SK-N-SH (cell line): ENCODE results near the gene MAP7D2. TPM values are rescaled to one million over a fixed set of nuclear protein-coding genes. Genes with fewer than 3 reads are reported as not detected.

Source experiments
- CTCF ChIA-PET: fragments of 300-600, 350-600 bp; formaldehyde crosslinking; extraction: SDS; loops from one replicate; lab custom pipeline; 2021; lab: Yijun Ruan, JAX
- POLR2A ChIA-PET: fragments of 350-600 bp; sonication (Branson Sonifier 250); formaldehyde crosslinking; extraction: SDS; loops from one replicate; lab custom pipeline; 2020; ENCODE audit warnings: antibody characterized with exemption, inconsistent platforms; lab: Yijun Ruan, JAX
- DNase-seq: peaks from one replicate; pipeline ENCODE4 v3.0.0; 2012
- H2AFZ ChIP-seq: fragments of 200-600 bp; sonication (generic); 2 replicates; pipeline ENCODE4 v1.8.1; 2016; ENCODE audit warnings: antibody characterized with exemption, mild to moderate bottlenecking, low read depth
- H3F3A ChIP-seq: fragments of 200-600 bp; sonication (generic); replicated peaks from 2 replicates; pipeline ENCODE3; 2016; ENCODE audit warnings: antibody characterized with exemption, mild to moderate bottlenecking; ENCODE audit not compliant: insufficient read depth
- H3K27ac ChIP-seq, 2 experiments: fragments of 200-500 bp in 1 of 2; fragments of 200-600 bp in 1 of 2; sonication (Bioruptor generic) in 1 of 2; sonication (generic), shearing (Covaris generic) in 1 of 2; 2 replicates each; pipeline versions ENCODE4 v1.5.1 to v1.6.1; 2014 to 2016; ENCODE audit warnings: low read depth in 2 of 2, inconsistent platforms in 1 of 2, low read length in 1 of 2, mild to moderate bottlenecking in 1 of 2, mixed read lengths in 1 of 2
- H3K27me3 ChIP-seq: fragments of 200-600 bp; sonication (generic), shearing (Covaris generic); 2 replicates; pipeline ENCODE4 v1.6.1; 2016; ENCODE audit warnings: mixed run types; ENCODE audit not compliant: insufficient read depth
- H3K36me3 ChIP-seq, 2 experiments: fragments of 200-500 bp in 1 of 2; fragments of 200-600 bp in 1 of 2; sonication (Bioruptor generic) in 1 of 2; sonication (generic) in 1 of 2; replicated peaks in 1 of 2; 2 replicates each; pipeline versions ENCODE3 to v1.5.1; 2014 to 2016; ENCODE audit warnings: low read length in 1 of 2, mild to moderate bottlenecking in 1 of 2; ENCODE audit not compliant: insufficient read depth in 2 of 2, control insufficient read depth in 1 of 2
- H3K4me1 ChIP-seq, 2 experiments: fragments of 200-500 bp in 1 of 2; fragments of 200-600 bp in 1 of 2; sonication (Bioruptor generic) in 1 of 2; sonication (generic), shearing (Covaris generic) in 1 of 2; 2 replicates each; pipeline versions ENCODE4 v1.5.1 to v1.6.1; 2014 to 2016; ENCODE audit warnings: low read depth in 1 of 2, low read length in 1 of 2, mixed run types in 1 of 2; ENCODE audit not compliant: insufficient read depth in 2 of 2, control insufficient read depth in 1 of 2
- H3K4me2 ChIP-seq: fragments of 200-600 bp; sonication (generic), shearing (Covaris generic); 2 replicates; pipeline ENCODE4 v1.6.1; 2017; ENCODE audit warnings: mixed run types
- H3K4me3 ChIP-seq, 2 experiments: fragments of 200-500 bp in 1 of 2; fragments of 200-600 bp in 1 of 2; sonication (Bioruptor generic) in 1 of 2; sonication (generic), shearing (Covaris generic) in 1 of 2; 2 replicates each; pipeline versions ENCODE4 v1.5.1 to v1.8.1; 2014 to 2016; ENCODE audit warnings: low read depth in 2 of 2, inconsistent platforms in 1 of 2, low read length in 1 of 2, mild to moderate bottlenecking in 1 of 2, mixed read lengths in 1 of 2, moderate library complexity in 1 of 2
- H3K79me2 ChIP-seq: fragments of 200-600 bp; sonication (generic); 2 replicates; pipeline ENCODE4 v1.8.1; 2017; ENCODE audit warnings: mild to moderate bottlenecking; ENCODE audit not compliant: insufficient read depth
- H3K9ac ChIP-seq: fragments of 200-600 bp; sonication (generic); 2 replicates; pipeline ENCODE4 v1.6.1; 2017; ENCODE audit warnings: mixed run types
- H3K9me2 ChIP-seq: fragments of 200-600 bp; sonication (generic); 2 replicates; pipeline ENCODE4 v1.6.1; 2017; ENCODE audit warnings: mixed run types
- H3K9me3 ChIP-seq: fragments of 200-600 bp; sonication (generic); 2 replicates; pipeline ENCODE4 v1.6.1; 2017; ENCODE audit warnings: mixed run types, mild to moderate bottlenecking, moderate library complexity
- H4K20me1 ChIP-seq: fragments of 200-600 bp; sonication (generic); 2 replicates; pipeline ENCODE4 v1.6.1; 2017; ENCODE audit warnings: mild to moderate bottlenecking, mixed run types; ENCODE audit not compliant: insufficient read depth
- CHD2 ChIP-seq: fragments of 150-350 bp; IDR thresholded peaks from 2 replicates; pipeline ENCODE4 v1.6.1; 2018; ENCODE audit warnings: low read length; ENCODE audit not compliant: partially characterized antibody
- EP300 ChIP-seq, 2 experiments: IDR thresholded peaks; 2 replicates each; pipeline versions ENCODE4 v1.4.0 to v1.6.1; 2012; ENCODE audit warnings: borderline replicate concordance in 1 of 2, low read depth in 1 of 2, low read length in 1 of 2
- NFIC ChIP-seq: IDR thresholded peaks from 2 replicates; pipeline ENCODE4 v1.4.0; 2012; ENCODE audit warnings: borderline replicate concordance
- POLR2AphosphoS5 ChIP-seq: IDR thresholded peaks from 2 replicates; pipeline ENCODE4 v1.6.1; 2012; ENCODE audit warnings: low read depth, low read length
- RCOR1 ChIP-seq: fragments of 150-350 bp; IDR thresholded peaks from 2 replicates; pipeline ENCODE4 v1.6.1; 2017; ENCODE audit warnings: antibody characterized with exemption, low read length
- ZBTB33 ChIP-seq: IDR thresholded peaks from 2 replicates; pipeline ENCODE4 v1.4.0; 2012; ENCODE audit warnings: low read depth, borderline replicate concordance
- WGBS: methylation state at CpG from one replicate; pipeline ENCODE4 v1.1.6; 2017; ENCODE audit warnings: low lambda C conversion rate; 5-methylcytosine and 5-hydroxymethylcytosine counted together
- polyA plus RNA-seq, 3 experiments: library from polyadenylated mRNA; depleted of rRNA; stranded (reverse); fragments of >200 nt; gene quantifications; 2 replicates each; pipeline ENCODE4 v1.2.3, GENCODE V29; 2012
- TF ChIP-seq, protein P1 (sequence below): IDR thresholded peaks from 2 replicates; pipeline ENCODE4 v1.4.0; 2012; ENCODE audit warnings: low read depth
- TF ChIP-seq, protein P2 (sequence below): fragments of 150-350 bp; IDR thresholded peaks from 2 replicates; pipeline ENCODE4 v1.6.1; 2016; ENCODE audit warnings: mild to moderate bottlenecking, low read depth, low read length
- TF ChIP-seq, protein P3 (sequence below): IDR thresholded peaks from 2 replicates; pipeline ENCODE4; 2012
- TF ChIP-seq, protein P4 (sequence below): fragments of 150-350 bp; IDR thresholded peaks from 2 replicates; pipeline ENCODE4 v1.6.1; 2017; ENCODE audit warnings: antibody characterized with exemption, low read length, low read depth, borderline replicate concordance
- TF ChIP-seq, protein P5 (sequence below): IDR thresholded peaks from 2 replicates; pipeline ENCODE4 v1.4.0; 2012; ENCODE audit warnings: low read depth, borderline replicate concordance

The MAP7D2 gene
- polyA plus RNA-seq, 1 of the 3 experiments (the other 2 are of a cell fraction): 2.7 TPM

GRCh38 chrX:20101934-20102581, 14.6 kb downstream of the MAP7D2 start:
- POLR2A ChIA-PET: no interaction called here

GRCh38 chrX:20091499-20091898, 25.2 kb downstream of the MAP7D2 start:
- no peaks in the 10 kb centered on the region for H3K4me1 ChIP-seq
- no peaks in the 10 kb centered on the region for H4K20me1 ChIP-seq
- H3F3A ChIP-seq: no peaks in the 10 kb centered on the region
- no peak for DNase-seq
- no peak overlapping the region for H2AFZ ChIP-seq
- no peaks in the 10 kb centered on the region for H3K9me3 ChIP-seq
- WGBS: 26% methylated on average over 3 of the region's 3 CpGs
- POLR2A ChIA-PET: no interaction called here
- H3K36me3 ChIP-seq: no peaks in the 10 kb centered on the region
- no peak overlapping the region for H3K27ac ChIP-seq
- H3K79me2 ChIP-seq: no peaks in the 10 kb centered on the region
- CTCF ChIA-PET: interaction anchor here (0.7 kb wide), 1 partner anchor 23 kb away, joined by 3 read pairs; no protein-coding TSS in a partner anchor
- H3K9me2 ChIP-seq: no peaks in the 10 kb centered on the region
- no peak overlapping the region for H3K4me3 ChIP-seq
- no peak overlapping the region for H3K9ac ChIP-seq
- H3K4me2 ChIP-seq: no peak overlapping the region
- H3K27me3 ChIP-seq: no peaks in the 10 kb centered on the region; the same call in 1 of the 2 replicates
- TF ChIP-seq, protein P1, sequence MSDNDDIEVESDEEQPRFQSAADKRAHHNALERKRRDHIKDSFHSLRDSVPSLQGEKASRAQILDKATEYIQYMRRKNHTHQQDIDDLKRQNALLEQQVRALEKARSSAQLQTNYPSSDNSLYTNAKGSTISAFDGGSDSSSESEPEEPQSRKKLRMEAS: no peak
- no peak for TF ChIP-seq CHD2
- no peak for TF ChIP-seq RCOR1
- TF ChIP-seq POLR2AphosphoS5: no peak
- TF ChIP-seq, protein P2, sequence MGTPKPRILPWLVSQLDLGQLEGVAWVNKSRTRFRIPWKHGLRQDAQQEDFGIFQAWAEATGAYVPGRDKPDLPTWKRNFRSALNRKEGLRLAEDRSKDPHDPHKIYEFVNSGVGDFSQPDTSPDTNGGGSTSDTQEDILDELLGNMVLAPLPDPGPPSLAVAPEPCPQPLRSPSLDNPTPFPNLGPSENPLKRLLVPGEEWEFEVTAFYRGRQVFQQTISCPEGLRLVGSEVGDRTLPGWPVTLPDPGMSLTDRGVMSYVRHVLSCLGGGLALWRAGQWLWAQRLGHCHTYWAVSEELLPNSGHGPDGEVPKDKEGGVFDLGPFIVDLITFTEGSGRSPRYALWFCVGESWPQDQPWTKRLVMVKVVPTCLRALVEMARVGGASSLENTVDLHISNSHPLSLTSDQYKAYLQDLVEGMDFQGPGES: no peak
- TF ChIP-seq NFIC: no peak
- no peak for TF ChIP-seq ZBTB33
- TF ChIP-seq EP300 (IDR thresholded peaks at IDR 0.05; ENCODE audit: borderline replicate concordance in 1 of 2, low read depth in 1 of 2, low read length in 1 of 2): no peak
- TF ChIP-seq, protein P3, sequence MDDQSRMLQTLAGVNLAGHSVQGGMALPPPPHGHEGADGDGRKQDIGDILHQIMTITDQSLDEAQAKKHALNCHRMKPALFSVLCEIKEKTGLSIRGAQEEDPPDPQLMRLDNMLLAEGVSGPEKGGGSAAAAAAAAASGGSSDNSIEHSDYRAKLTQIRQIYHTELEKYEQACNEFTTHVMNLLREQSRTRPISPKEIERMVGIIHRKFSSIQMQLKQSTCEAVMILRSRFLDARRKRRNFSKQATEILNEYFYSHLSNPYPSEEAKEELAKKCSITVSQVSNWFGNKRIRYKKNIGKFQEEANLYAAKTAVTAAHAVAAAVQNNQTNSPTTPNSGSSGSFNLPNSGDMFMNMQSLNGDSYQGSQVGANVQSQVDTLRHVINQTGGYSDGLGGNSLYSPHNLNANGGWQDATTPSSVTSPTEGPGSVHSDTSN: no peak
- TF ChIP-seq, protein P4, sequence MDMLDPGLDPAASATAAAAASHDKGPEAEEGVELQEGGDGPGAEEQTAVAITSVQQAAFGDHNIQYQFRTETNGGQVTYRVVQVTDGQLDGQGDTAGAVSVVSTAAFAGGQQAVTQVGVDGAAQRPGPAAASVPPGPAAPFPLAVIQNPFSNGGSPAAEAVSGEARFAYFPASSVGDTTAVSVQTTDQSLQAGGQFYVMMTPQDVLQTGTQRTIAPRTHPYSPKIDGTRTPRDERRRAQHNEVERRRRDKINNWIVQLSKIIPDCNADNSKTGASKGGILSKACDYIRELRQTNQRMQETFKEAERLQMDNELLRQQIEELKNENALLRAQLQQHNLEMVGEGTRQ: no peak
- TF ChIP-seq, all 33 proteins: peak for 0

More at GRCh38 chrX:20101934-20102581, 14.6 kb downstream of the MAP7D2 start:
- Histone ChIP-seq H4K20me1 (no peaks in the 10 kb centered on the region), H3K9me3 (no peaks in the 10 kb centered on the region), H3K36me3 (no peaks in the 10 kb centered on the region), H3K27me3 (0 out of 2 replicates have a peak, but pooled peaks cover 6% of the 10 kb centered on the region), H3K9ac (no peak overlapping the region), H3K4me2 (no peak overlapping the region), H3K4me1 (no peaks in the 10 kb centered on the region), H3K4me3 (no peak overlapping the region), H3K27ac (no peak overlapping the region), H3K9me2 (no peaks in the 10 kb centered on the region), H2AFZ (no peak overlapping the region), H3F3A (no peaks in the 10 kb centered on the region), H3K79me2 (no peaks in the 10 kb centered on the region)
- WGBS: 42% methylated on average over 2 of the region's 2 CpGs
- DNase-seq: no peak
- TF ChIP-seq, protein P2: no peak
- TF ChIP-seq, protein P5, sequence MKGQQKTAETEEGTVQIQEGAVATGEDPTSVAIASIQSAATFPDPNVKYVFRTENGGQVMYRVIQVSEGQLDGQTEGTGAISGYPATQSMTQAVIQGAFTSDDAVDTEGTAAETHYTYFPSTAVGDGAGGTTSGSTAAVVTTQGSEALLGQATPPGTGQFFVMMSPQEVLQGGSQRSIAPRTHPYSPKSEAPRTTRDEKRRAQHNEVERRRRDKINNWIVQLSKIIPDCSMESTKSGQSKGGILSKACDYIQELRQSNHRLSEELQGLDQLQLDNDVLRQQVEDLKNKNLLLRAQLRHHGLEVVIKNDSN: no peak
- CTCF ChIA-PET: no interaction called here
